Tibial artery (tissue), 4 donors: Measurements from ENCODE around the gene HNF4A.
"Not testable (repeated sequence)": the region's sequence is repeated elsewhere in the genome, so short reads cannot be mapped to it uniquely, and the experiment has no call there.

Source experiments
- DNase-seq, 2 donors: peaks; one replicate each; pipeline ENCODE4 v3.0.0-alpha.2; 2019
- H3K27ac ChIP-seq, 2 donors: fragments of 200-600 bp; sonication (generic) in 1 of 2; 1 replicate in 1 of 2; 2 replicates in 1 of 2; pipeline ENCODE4 v1.5.1; 2018 to 2019; ENCODE audit warnings: mild to moderate bottlenecking in 1 of 2
- H3K27me3 ChIP-seq, 2 donors: fragments of 200-600 bp; sonication (generic) in 1 of 2; one replicate each; pipeline versions ENCODE4 v1.5.1 to v1.6.0; 2016 to 2019
- H3K36me3 ChIP-seq, 3 donors: fragments of 200-600 bp; sonication (generic) in 2 of 3; one replicate each; pipeline ENCODE4 v1.5.1; 2016 to 2019; ENCODE audit warnings: mild to moderate bottlenecking in 2 of 3
- H3K4me1 ChIP-seq, 4 donors: fragments of 200-600 bp; sonication (generic) in 2 of 4; 1 replicate in 3 of 4; 2 replicates in 1 of 4; pipeline ENCODE4 v1.5.1; 2016 to 2019
- H3K4me3 ChIP-seq, 2 donors: fragments of 200-600 bp; sonication (generic) in 1 of 2; 1 replicate in 1 of 2; 2 replicates in 1 of 2; pipeline ENCODE4 v1.5.1; 2018 to 2019; ENCODE audit warnings: mild to moderate bottlenecking in 2 of 2
- H3K9me3 ChIP-seq, 3 donors: fragments of 200-600 bp; sonication (generic) in 1 of 3; one replicate each; pipeline ENCODE4 v1.5.1; 2016 to 2019
- CTCF ChIP-seq, 2 experiments: fragments of 200-600 bp in 1 of 2; fragments of 450-650 bp in 1 of 2; IDR thresholded peaks; one replicate each; pipeline ENCODE4 v1.5.1; 2017 to 2019; ENCODE audit warnings: antibody characterized with exemption in 2 of 2, mild to moderate bottlenecking in 1 of 2, moderate library complexity in 1 of 2
- intact Hi-C: fragments of 100-400 bp; cut with DNase I; formaldehyde crosslinking; loops from one replicate; pipeline ENCODE4 v1.15.0; 2023; ENCODE audit warnings: low total_unique reads

The HNF4A gene

GRCh38 chr20:44471481-44471882, 116.0 kb downstream of the HNF4A start:
- TF ChIP-seq CTCF (IDR thresholded peaks at IDR 0.05) = peak in 1 of 2 experiments; percentile 17
- H3K9me3 ChIP-seq = no peaks in the 10 kb centered on the region
- no peak overlapping the region for H3K27ac ChIP-seq
- H3K27me3 ChIP-seq = no peaks in the 10 kb centered on the region
- no peak for DNase-seq
- intact Hi-C loops = no loop called here
- peaks cover 0 to 13% (median 10%) of the 10 kb centered on the region in 4 donors for H3K4me1 ChIP-seq
- H3K4me3 ChIP-seq = no peak overlapping the region
- no peaks in the 10 kb centered on the region for H3K36me3 ChIP-seq

GRCh38 chr20:44472283-44472682, 116.8 kb downstream of the HNF4A start:
- H3K36me3 ChIP-seq, H3K4me3 ChIP-seq, intact Hi-C loops, DNase-seq, H3K27me3 ChIP-seq, H3K27ac ChIP-seq, H3K9me3 ChIP-seq: not testable (repeated sequence)
- H3K4me1 ChIP-seq = peaks cover 0 to 16% (median 13%) of the 10 kb centered on the region in 4 donors

GRCh38 chr20:44475372-44475693, 119.8 kb downstream of the HNF4A start:
- peak overlapping the region; percentile 78 to 79 for H3K4me3 ChIP-seq
- DNase-seq = no peak
- H3K9me3 ChIP-seq = no peaks in the 10 kb centered on the region
- no peaks in the 10 kb centered on the region for H3K27me3 ChIP-seq
- TF ChIP-seq CTCF (IDR thresholded peaks at IDR 0.05) = no peak
- H3K36me3 ChIP-seq = peaks cover 0 to 8% (median 7%) of the 10 kb centered on the region in 3 donors
- intact Hi-C loops = no loop called here
- H3K4me1 ChIP-seq = peaks cover 0 to 16% (median 13%) of the 10 kb centered on the region in 4 donors
- peak overlapping the region; percentile 88 to 94 for H3K27ac ChIP-seq

GRCh38 chr20:44475694-44476560, 120.4 kb downstream of the HNF4A start, which contains the start of gene TTPAL:
TTPAL (plus strand) TSS chr20:44475874; CDS start chr20:44480000, 4,126 bp downstream.
- Histone ChIP-seq H3K4me3 (peak within 1 kb of the TSS; percentile 78 to 79), H3K36me3 (peaks cover 5 to 14% (median 13%) of the 10 kb centered on the region in 3 donors), H3K27me3 (no peaks in the 10 kb centered on the region), H3K9me3 (no peaks in the 10 kb centered on the region), H3K27ac (peak within 1 kb of the TSS; percentile 88 to 94), H3K4me1 (peaks cover 0 to 16% (median 13%) of the 10 kb centered on the region in 4 donors)
- intact Hi-C loops = no loop called here
- TF ChIP-seq CTCF (IDR thresholded peaks at IDR 0.05) = peak; percentile 34 to 36
- DNase-seq = peak; percentile 82 to 93

GRCh38 chr20:44477151-44477550, 121.7 kb downstream of the HNF4A start:
- Histone ChIP-seq H3K27ac (peak overlapping the region in 1 of 2 donors; percentile 94), H3K27me3 (no peaks in the 10 kb centered on the region)

More at GRCh38 chr20:44477151-44477550, 121.7 kb downstream of the HNF4A start:
- Histone ChIP-seq H3K36me3 (peaks cover 8 to 25% (median 23%) of the 10 kb centered on the region in 3 donors), H3K9me3 (no peaks in the 10 kb centered on the region), H3K4me1 (peaks cover 0 to 16% (median 13%) of the 10 kb centered on the region in 4 donors), H3K4me3 (no peak overlapping the region)
- intact Hi-C loops = no loop called here
- no peak for DNase-seq
- no peak for TF ChIP-seq CTCF (IDR thresholded peaks at IDR 0.05)
